HG02588 (cell line): ENCODE measurements around the gene SOX10.

Source experiments
- ATAC-seq: cut with Tn5 transposase; IDR thresholded peaks from one replicate; pipeline ENCODE4 v1.9.1; 2021; ENCODE audit warnings: mild to moderate bottlenecking, moderate library complexity; ENCODE audit not compliant: unreplicated experiment

The SOX10 gene

DNA sequence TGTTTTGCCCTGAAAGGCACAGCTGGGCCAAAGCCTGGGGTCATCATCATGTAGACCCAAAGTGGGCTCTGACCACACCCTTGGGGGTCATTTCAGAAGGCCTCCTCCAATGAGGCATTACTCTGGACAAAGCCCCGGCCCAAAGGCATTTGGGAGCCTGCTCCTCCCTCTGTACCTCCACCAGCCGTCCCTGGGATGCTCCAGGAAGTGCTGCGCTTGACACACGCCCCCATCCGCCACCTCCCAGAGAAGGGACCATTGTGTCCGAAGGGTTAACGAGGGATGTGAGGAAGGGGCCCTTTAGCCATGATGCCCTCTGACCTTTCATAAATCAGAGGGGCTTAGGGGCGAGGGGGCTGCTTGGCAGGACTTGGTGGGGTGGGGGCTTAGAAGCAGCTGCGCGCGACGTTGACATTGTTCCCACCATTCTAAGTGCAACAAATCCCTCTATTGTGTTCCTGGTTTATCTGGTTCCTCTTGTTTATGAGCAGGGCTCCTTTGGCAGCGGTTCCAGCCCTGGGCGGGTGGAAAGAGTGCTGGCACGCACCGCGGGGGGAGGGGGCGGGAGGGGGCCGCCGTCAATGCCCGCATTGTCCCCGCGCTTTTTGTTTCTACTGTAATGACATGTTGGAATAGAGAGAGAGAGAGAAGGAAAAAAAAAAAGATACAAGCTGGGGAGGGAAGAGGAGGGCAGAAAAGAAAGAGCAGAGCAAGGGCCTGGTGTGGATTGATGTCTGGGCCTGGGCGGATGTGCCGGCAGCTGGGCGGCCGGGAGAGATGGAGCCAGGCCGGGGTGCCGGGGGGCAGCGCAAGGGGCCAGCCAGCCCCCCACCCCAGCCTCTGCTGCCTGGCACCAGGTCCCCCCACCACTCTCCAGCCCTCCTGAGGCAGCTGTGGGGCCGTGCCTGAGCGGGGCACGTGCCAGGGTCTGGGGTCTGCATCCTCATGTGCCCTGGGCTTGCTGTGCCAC, 32.1 kb upstream of the SOX10 start:
- ATAC-seq, result no peak

DNA sequence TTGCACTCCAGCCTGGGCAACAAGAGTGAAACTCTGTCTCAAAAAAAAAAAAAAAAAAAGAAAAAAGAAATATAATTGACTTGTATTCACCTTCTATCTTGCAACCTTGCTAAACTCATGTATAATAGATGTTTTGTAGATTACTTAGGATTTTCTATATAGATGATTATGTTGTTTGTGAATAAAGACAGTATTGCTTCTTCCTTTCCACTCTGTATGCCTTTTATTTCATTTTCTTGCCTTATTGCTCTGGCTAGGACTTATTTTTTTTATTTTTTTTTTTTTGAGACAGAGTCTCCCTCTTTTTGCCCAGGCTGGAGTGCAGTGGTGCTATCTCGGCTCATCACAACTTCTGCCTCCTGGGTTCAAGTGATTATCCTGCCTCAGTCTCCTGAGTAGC, 29.7 kb upstream of the SOX10 start:
- ATAC-seq, result no peak

DNA sequence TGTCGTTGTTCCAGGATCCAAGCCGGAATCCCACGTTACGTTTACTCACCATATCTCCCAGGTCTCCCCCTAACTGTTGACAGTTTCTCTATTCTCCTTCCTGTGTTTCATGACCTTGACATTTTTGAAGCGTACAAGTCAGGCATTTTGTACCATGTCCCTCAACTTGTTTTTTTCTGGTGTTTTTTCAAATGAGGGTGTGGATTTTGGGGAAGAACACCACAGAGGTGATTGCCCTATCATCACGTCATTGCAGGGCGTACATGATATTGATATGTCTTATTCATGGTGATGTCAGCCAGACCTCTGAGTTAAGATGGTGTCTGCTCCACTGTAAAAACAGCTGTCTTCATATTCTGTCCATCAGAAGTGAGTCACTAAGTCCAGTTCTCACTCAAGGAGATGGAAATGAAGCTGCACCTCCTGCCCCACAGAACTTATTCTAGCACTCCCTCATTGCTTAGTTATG, 28.3 kb upstream of the SOX10 start:
- no peak for ATAC-seq

DNA sequence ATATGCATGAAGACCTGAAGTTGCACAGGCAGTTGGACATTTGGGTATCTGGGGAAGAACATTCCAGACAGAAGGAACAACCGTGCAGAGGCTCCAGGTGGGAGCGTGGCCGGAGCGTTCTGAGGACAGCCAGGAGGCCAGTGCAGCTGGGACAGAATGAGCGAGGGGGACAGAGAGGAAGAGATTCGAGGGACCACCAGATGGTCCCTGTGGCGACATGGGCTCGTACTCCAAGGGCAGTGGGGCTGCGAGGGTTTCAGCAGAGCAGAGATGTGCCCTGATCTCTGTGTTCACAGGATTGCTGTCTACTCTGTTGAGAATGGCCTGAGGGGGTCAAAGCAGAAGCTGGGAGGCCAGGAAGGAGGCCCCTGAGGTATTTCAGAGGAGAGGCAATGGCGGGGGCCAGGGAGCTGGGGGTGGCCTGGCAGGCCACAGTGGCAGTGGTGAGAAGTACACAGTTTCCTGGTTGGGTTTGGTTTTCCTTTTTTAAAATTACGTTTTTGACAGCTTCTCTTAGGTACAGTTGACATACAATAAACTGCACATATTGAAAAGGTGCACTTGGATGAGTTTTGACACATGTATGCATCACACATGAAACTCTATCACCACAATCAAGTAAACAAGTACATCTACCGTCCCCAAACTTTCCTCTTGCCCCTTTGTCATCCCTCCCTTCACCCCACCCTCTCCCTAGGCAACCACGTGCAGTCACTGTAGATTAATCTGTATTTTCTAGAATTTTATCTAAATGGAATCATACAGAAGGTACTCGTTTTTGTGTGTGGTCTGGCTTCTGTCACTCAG, 24.8 kb upstream of the SOX10 start:
- ATAC-seq, result no peak

DNA sequence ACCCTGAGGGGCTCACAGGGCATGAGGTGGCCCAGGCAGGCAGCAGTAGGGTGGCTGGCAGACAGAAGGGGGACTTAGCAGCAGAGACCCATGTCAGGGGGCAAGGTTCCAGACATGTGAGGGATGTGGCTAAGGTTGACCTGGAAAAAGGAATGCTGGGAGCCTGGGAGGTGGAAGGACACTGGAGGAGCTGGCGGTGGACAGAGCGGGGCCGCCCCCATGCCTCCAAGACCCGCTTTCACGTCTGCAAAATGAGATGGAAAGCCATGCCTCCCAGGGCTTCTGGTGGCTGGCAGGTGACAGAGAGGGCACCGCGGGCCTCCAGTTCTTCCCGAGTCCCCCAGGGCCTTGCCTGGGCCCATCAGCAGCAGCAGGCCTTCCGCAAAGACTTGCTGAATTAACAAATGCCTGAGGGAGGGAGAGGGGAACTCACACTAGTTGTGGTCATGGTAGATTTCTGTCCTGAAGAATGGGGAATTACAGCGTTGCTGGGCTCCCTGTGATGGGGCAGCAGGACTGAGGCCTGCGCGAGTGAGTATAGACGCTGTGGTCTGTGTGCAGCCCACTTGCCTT, 23.1 kb upstream of the SOX10 start:
- no peak for ATAC-seq

DNA sequence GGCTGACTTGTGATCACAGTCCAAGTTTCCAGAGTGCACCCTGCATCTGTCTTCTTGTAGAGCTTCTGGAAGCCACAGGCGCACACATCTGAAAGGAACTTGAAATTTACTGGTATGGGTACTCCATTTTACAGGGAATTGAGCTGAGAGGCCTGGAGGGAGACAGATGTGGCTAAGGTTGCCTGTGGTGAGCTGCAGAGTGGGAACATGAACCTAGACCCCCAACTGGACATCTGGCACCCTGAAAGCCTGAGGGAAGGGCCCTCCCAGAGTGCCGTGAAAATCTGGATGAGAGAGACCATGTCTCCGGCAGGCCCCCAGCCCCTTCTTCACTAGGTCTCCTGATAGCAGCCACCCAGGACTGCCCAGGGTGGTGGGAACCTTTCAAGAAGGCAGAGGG, 22.6 kb upstream of the SOX10 start:
- ATAC-seq, result no peak

DNA sequence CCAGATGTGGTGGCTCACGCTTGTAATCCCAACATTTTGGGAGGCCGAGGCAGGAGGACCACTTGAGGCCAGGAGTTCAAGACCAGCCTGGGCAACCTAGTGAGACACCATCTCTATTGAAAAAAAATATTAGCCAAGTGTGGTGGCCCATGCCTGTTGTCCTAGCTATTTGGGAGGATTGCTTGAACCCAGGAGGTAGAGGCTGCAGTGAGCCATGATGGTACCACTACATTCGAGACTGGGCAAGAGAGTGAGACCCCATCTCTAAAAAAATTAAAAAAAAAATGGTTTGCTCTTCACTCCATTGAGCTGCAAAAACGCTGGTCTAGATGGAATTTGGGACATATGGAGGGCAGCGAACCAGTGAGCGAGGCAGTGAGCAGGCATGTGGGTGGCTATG, 21.6 kb upstream of the SOX10 start:
- ATAC-seq, result no peak

DNA sequence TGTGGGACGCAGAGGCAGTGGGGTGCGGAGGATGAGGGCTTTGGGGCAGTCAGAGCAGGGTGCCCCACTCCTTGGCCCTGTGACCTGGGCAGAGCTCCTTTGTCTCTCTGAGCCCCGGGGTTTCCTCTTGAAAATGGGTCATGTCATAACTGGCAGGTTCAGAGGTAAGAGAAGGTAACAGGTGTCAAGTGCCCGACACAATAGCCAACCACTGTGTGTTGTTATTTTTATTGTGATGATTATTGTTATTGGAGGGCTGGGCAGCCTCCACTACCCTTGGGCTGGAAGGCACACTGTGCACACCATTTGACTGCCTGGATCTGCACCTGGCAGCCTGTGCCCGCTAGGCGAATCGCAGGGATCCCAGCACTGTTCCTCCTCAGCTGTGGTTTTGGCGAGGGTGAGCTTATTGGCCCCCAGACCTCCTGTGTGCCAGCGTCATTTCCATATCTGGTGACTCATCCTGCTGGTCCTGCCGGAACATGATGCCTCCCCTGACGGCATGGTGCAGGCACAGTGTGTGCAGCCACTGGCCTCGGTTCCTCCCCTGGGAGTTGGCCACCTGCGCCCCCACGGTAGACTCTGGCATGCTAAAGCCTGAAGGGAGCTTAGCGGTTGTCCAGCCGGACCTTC, 15.4 kb upstream of the SOX10 start:
- ATAC-seq, result no peak

DNA sequence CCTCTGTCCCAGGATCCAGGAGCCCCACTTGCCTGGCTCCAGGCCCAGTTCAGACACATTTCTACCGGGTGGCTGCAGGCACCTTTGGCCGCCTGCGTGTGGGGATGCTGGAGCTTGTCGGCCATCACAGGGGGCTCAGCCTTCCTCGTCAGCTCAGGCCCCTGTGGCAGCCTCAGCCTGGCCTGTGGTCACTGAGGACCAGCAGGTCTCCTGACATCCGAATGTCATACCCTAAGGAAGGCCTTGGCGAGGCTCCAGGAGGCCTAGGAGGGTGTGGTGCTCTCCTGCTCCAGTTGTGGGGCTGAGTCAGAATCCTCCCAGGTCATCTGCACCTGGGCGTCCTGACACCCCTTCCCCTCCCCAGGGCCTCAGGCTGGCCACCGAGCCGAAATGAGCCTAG, 14.9 kb upstream of the SOX10 start:
- ATAC-seq, result no peak

DNA sequence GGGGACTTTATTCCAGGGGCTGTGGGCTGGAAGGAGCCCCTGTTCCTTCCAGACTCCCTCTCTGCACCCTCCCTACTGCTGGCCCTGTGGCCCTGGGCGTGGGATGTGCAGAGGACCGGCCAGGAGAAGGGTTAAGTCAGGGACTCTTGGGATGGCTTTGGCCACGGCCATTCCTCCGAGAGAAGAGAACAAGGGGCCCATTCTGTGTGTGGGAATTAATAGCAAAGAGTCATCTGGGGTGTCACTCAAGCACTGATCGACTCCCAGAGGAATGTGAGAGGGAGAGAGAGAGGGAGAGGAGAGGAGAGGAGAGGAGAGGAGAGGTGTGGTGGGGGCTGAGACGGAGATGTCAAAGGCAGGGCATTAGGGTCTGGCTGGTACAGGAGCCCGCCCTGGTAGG, 14.2 kb upstream of the SOX10 start:
- no peak for ATAC-seq

DNA sequence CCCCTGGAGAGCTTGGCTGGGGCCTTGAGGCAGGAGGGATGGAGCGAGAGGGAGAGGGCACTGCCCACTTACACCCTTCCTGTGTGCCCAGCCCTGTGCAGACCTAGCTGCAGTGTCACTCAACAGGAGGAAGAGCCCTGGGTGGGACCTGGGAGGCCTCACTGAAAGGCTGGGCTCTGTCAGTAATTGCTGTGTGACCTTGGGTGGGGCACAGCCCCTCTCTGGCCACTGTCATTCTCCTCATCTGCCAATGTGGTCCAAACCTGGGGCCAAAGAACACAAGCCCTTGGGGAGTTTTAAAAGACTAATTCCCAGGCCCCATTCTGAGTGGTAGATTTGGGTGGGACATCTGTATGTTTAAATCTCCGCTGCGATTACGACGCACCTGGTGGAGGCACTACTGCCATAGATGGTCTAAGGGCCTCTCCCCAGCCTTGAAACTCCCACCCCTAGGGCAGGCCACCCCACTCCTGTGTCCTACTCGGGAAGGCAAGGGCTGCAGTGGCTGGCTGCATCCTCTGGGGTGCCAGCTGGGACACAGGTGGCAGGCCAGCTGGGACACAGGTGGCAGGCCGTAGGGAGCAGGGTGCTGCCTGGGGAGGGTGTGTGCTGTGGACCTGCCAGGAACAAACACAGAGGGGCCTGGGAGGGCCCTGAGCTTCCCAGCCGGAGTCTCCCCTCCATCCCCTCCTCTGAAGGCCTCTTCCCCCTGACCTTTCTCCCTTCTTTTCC, 12.3 kb upstream of the SOX10 start:
- no peak for ATAC-seq

DNA sequence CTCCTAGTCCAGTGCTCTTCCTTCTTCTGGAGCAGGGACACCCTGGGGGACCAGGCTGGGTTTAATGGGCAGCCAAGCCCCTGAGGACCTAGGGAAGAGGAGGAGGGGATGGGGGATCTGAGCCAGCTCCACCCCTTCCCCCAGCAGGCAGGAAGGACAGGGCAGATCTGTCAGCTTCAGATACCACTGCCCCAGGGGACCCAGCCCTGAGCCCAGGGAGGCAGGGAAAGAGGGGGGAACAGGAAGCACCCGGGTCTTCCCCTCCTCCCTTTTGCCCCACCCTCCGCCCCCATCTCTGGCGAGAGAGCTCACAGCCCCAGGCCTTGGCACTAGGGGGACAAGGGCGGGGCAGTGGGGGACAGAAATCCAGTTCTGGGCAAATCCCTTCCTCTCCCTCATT, 11.7 kb upstream of the SOX10 start:
- no peak for ATAC-seq

DNA sequence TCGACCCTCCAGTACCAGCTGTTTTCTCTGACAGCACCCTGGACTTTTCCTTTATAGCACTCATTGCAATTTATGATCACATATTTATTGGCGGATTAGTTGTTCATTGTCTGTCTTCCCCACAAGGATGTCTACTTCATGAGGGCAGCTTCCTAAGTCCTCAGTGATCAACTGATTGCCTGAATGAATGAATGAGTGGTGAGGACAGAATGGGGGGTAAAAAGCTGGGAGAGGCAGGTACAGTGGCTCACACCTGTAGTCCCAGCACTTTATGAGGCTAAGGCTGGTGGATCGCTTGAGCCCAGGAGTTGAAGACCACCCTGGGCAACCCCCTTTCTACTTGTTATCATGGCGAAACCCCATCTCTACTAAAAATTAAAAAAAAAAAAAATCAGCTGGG, 11.1 kb upstream of the SOX10 start:
- no peak for ATAC-seq

DNA sequence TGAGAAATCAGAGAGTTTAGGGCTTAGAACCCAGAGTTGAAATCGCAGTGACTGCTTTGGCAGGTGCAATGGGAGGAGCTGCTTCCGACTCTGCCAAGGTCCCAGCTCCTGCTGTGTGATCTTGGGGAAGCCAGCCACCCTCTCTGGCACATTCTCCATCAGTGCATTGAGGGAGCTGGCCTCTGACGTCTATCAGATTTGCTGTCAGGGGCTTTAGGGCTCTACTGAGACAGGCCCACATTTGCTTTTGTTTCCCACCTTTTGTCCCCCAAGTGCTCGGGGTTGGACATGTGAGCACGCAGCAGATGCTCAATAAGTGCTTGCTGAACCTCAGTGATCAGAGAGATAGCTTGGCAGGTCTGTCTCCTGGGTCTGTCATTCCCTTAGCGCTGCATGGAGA, 10.6 kb upstream of the SOX10 start:
- no peak for ATAC-seq

DNA sequence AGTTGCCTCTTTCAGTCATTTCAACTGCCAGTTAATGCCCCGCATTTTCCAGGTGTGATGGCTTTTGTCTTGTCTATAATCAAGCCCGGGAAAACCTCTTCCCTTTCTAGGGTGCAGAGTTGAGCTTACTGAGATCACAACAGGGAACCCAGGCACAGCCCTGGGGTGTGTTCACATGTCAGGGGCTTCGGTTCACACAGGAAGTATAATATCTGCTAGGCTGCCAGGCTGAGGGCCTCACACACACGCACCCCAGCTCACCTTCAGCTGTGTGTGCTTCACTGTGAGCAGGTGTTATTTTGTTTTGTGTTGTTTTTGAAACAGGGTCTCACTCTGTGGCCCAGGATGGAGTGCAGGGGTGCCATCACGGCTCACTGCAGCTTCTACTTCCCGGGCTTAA, 9.7 kb upstream of the SOX10 start:
- no peak for ATAC-seq

DNA sequence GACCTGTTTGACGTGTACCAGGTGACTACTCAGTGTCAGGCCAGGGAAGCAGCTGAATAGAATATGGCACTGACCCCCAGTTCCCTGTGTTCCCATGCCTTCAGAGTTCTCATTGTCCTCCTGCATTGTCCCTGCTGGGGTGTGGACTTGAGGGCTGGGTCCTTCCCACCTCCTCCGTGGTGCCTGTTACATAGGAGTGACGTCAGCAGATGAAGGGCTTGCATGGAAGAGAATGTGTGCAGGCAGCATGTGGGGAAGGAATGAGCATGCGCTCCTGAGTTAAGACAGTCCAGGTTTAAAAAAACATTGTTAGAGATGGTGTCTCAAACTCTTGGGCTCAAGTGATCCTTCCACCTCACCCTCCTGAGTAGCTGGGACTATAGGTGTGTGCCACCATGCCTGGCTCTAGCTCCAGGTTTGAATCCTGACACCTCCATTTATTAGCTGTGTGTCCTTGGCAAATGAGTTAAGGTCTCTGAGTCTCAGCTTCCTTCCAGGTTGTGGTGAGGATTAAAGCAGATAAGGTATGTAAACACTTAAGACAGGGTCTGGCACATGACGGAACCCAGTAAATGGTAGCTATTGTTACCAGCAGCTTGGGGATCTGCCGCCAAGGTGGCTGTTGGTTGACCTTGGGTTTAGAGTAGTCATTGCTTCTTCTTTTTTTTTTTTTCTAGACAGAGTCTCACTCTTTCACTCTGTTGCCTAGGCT, 7.5 kb upstream of the SOX10 start:
- ATAC-seq, result no peak

DNA sequence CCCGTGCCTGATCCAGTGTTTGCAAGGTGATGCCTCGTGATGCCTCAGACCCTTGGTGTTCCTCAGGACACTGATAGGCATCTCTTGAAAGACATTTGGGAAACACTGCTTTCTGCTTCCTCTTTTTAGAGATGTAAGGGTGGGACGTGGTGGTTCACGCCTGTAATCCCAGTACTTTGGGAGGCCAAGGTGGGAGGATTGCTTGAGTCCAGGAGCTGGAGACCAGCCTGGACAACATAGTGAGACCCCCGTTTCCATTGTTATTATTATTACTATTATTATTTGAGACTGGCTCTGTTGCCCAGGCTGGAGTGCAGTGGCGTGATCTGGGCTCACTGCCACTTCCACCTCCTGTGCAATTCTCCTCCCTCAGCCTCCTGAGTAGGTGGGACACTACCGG, 6.5 kb upstream of the SOX10 start:
- no peak for ATAC-seq

DNA sequence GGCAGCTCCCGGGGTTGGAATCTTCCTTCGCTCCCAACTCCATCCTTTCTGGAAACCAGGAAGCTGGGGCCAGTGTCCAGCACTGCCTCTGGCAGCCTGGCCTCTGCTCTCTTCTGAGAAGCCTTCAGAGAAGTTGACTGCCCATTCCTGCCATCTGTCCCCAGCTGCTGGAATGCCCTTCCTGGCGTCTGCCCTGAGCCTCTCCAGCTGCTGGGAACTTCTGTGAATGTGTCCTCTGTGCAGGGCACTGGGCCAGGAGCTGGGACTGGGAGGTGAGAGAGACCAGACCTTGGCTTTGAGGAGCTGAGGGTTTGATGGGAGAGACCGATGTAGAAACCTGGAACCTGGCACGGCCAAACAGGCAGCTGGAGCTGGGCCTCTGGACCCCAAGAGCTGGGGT, 5.9 kb upstream of the SOX10 start:
- ATAC-seq, result no peak

DNA sequence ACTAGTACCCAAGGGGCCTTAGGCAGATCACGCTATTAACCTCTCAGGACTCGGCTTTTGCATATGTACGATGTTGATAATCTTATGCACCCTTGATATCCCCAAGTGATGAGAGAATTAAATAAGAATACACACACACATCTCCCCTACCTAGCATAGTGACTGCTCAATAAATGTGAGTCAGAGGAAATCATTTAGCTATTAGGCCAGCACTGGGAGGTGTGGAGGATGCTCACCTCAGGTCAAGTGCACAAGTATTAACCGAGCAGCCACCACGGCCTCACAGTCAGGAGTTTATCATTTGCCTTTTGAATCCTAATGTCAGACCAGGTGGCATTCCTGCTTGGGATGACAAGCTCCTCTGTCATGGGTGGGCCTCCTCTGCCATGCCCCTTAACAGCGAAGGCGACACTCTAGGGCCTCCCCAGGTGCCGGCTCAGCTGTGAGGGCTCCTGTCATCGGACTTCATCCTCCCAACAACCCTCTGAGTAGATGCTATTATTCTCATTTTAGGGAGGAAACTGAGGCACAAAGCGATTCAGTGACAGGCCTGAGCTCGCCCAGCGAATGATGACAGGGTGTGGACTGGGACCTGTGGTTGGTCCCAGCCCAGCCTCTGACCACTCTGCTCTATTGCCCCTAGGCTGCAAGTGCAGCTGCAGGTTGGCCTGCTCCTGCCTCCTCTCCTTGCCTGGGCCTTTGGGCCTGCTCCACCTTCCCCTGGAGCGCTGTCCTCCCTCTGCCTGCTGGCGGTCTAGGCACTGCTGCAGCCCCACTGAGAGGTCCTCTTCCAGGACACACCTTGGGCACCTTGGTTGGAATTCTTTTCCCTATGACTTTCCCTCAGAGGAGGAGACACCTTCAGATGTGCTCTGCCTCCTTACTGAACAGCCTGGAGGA, 5.0 kb upstream of the SOX10 start:
- ATAC-seq, result no peak
